Measurements from ENCODE around the gene CACNA1H. TPM values are rescaled to one million over a fixed set of nuclear protein-coding genes. Genes with fewer than 3 reads are reported as not detected.

The CACNA1H gene
- total RNA-seq, 1 experiment from 2014 or later: 31.1 TPM

DNA sequence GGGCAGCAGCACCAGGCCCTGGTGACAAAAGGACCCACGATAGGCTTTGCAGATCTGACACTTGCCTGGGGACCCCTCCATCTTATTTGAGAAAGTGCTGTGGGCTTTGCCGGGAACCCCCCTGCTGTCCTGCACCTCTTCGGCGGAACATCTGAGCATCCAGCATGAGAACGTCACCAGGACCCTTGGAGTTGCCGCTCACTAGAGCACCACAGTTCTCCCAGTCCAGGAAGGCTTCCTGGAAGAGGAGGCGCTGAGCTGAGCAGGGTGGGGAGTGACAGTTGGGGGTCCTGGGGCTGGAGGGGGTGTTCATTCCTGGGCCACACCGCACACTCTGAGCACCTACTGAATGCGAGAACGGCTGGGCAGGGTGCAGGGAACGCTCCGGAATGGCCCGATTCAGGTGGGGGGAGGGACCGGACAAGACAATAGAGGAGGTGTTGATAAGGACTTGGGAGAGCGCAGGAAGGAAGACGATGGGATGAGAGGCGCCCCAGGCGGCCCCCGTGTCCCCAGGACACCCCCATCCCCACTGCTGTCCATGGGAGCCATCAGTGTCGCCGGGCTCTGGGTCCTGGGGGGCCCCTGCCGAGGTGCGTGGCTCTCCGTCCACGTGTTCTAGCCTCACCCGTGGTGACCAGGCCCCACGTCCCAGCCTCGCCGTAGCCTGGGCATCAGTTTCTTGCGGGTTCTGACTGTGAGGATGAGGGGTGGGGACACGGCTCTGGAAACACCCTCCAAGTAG, 24.8 kb upstream of the CACNA1H start:
- no peak for ATAC-seq
- in situ Hi-C loops (cut with HindIII; ENCODE audit: low pct_unique_long_range_greater_than_20kb, low sequenced_read_pairs) (no loop called here), intact Hi-C loops (cut with micrococcal nuclease; ENCODE audit: unreplicated experiment) (no loop called here)
- no peak overlapping the region for H3K27ac ChIP-seq (ENCODE audit: low read length)
- no TSS peak for BruUV-seq (replicated peaks)
- POLR2A ChIA-PET: no interaction called here
- TF ChIP-seq TCF7L2 (IDR thresholded peaks at IDR 0.05; ENCODE audit: low read depth, low read length): no peak
- TF ChIP-seq POLR2AphosphoS5 (IDR thresholded peaks at IDR 0.05; ENCODE audit: low read depth, low read length): no peak
- TF ChIP-seq SIN3A (IDR thresholded peaks at IDR 0.05; ENCODE audit: borderline replicate concordance, insufficient read depth, low read depth, low read length): no peak
- TF ChIP-seq, protein P1, sequence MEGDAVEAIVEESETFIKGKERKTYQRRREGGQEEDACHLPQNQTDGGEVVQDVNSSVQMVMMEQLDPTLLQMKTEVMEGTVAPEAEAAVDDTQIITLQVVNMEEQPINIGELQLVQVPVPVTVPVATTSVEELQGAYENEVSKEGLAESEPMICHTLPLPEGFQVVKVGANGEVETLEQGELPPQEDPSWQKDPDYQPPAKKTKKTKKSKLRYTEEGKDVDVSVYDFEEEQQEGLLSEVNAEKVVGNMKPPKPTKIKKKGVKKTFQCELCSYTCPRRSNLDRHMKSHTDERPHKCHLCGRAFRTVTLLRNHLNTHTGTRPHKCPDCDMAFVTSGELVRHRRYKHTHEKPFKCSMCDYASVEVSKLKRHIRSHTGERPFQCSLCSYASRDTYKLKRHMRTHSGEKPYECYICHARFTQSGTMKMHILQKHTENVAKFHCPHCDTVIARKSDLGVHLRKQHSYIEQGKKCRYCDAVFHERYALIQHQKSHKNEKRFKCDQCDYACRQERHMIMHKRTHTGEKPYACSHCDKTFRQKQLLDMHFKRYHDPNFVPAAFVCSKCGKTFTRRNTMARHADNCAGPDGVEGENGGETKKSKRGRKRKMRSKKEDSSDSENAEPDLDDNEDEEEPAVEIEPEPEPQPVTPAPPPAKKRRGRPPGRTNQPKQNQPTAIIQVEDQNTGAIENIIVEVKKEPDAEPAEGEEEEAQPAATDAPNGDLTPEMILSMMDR (IDR thresholded peaks at IDR 0.05): no peak
- TF ChIP-seq, protein P2, sequence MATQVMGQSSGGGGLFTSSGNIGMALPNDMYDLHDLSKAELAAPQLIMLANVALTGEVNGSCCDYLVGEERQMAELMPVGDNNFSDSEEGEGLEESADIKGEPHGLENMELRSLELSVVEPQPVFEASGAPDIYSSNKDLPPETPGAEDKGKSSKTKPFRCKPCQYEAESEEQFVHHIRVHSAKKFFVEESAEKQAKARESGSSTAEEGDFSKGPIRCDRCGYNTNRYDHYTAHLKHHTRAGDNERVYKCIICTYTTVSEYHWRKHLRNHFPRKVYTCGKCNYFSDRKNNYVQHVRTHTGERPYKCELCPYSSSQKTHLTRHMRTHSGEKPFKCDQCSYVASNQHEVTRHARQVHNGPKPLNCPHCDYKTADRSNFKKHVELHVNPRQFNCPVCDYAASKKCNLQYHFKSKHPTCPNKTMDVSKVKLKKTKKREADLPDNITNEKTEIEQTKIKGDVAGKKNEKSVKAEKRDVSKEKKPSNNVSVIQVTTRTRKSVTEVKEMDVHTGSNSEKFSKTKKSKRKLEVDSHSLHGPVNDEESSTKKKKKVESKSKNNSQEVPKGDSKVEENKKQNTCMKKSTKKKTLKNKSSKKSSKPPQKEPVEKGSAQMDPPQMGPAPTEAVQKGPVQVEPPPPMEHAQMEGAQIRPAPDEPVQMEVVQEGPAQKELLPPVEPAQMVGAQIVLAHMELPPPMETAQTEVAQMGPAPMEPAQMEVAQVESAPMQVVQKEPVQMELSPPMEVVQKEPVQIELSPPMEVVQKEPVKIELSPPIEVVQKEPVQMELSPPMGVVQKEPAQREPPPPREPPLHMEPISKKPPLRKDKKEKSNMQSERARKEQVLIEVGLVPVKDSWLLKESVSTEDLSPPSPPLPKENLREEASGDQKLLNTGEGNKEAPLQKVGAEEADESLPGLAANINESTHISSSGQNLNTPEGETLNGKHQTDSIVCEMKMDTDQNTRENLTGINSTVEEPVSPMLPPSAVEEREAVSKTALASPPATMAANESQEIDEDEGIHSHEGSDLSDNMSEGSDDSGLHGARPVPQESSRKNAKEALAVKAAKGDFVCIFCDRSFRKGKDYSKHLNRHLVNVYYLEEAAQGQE (IDR thresholded peaks at IDR 0.05; ENCODE audit: insufficient read depth in 1 of 2, low read depth in 2 of 2, low read length in 1 of 2): no peak
- CTCF ChIA-PET: no interaction called here
- H3K27me3 ChIP-seq (ENCODE audit: control insufficient read depth, insufficient read depth, low read length): no peaks in the 10 kb centered on the region
- DNase-seq (ENCODE audit: low read depth, low spot score): no peak
- no peak overlapping the region for H3K4me3 ChIP-seq (ENCODE audit: low read depth in 2 of 2, low read length in 2 of 2)
- H3K4me1 ChIP-seq (ENCODE audit: control insufficient read depth, insufficient read depth, low read length): peaks cover 10% of the 10 kb centered on the region
- H3K36me3 ChIP-seq (ENCODE audit: control insufficient read depth, insufficient read depth, low read length): no peaks in the 10 kb centered on the region
- no peaks in the 10 kb centered on the region for H3K9me3 ChIP-seq (ENCODE audit: control insufficient read depth, insufficient read depth, low read depth, low read length)

DNA sequence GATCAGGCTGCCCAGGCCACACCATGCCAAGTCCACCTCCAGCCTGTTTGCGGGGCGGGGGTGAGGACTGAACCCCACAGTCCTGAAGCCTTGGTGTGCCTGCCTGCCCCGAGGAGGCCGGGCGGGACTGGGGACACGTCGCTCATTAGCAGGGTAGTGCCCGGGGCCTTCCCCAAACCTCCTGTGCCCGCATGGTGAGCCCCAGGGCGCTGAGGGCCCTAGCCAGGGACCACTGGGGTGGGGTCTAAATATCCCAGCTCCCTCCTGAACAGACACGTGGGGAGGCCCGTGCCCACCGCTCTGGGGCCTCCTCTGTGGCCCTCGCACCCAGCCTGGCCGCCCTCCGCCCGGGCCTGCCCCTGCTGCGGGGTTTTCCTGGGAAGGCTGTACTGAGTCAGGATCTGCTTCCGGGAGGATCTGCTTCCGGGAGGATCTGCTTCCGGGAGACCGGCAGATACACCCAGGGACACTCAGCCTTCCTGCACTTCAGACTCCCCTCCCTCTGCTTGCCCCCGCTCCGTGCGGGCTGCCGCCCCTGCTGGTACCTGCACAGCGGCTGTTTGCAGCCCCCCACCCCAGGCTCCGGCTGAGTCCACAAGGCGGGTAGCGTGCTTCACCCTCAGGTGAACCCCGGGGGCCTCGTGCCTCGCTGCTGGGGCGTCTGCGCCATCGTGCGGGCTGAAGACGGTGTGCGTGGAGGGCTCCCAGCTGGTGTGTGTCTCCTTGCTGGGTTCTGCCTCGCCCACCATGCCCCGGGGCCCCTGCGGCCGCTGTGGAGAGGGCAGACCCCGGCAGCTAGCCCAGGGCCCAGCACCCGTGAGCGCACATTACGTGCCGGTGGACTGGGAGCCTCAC, 23.6 kb upstream of the CACNA1H start:
- Histone ChIP-seq H3K27me3 (ENCODE audit: control insufficient read depth, insufficient read depth, low read length) (no peaks in the 10 kb centered on the region), H3K4me1 (ENCODE audit: control insufficient read depth, insufficient read depth, low read length) (peaks cover 10% of the 10 kb centered on the region; the same call in 1 of the 2 replicates), H3K9me3 (ENCODE audit: control insufficient read depth, insufficient read depth, low read depth, low read length) (no peaks in the 10 kb centered on the region), H3K27ac (ENCODE audit: low read length) (no peak overlapping the region), H3K4me3 (ENCODE audit: low read depth in 2 of 2, low read length in 2 of 2) (no peak overlapping the region), H3K36me3 (ENCODE audit: control insufficient read depth, insufficient read depth, low read length) (no peaks in the 10 kb centered on the region)
- no peak for ATAC-seq
- ChIA-PET CTCF (no interaction called here), POLR2A (no interaction called here)
- intact Hi-C loops (cut with micrococcal nuclease; ENCODE audit: unreplicated experiment): no loop called here
- in situ Hi-C loops (cut with HindIII; ENCODE audit: low pct_unique_long_range_greater_than_20kb, low sequenced_read_pairs): no loop called here
- no TSS peak for BruUV-seq (replicated peaks)
- DNase-seq (ENCODE audit: low read depth, low spot score): no peak
- TF ChIP-seq TCF7L2 (IDR thresholded peaks at IDR 0.05; ENCODE audit: low read depth, low read length) (no peak), POLR2AphosphoS5 (IDR thresholded peaks at IDR 0.05; ENCODE audit: low read depth, low read length) (no peak), SIN3A (IDR thresholded peaks at IDR 0.05; ENCODE audit: borderline replicate concordance, insufficient read depth, low read depth, low read length) (no peak)
- TF ChIP-seq, protein P2 (IDR thresholded peaks at IDR 0.05; ENCODE audit: insufficient read depth in 1 of 2, low read depth in 2 of 2, low read length in 1 of 2): no peak
